ENCODE measurements around the gene APOL3. TPM values are rescaled to one million over a fixed set of nuclear protein-coding genes. Genes with fewer than 3 reads are reported as not detected.

The APOL3 gene
- total and polyA plus RNA-seq, 2 of the 13 experiments (the other 11 are each of a cell fraction or from before 2014, with no cell fraction given): 3.8 to 5.4 TPM

- no peak for TF ChIP-seq PRDM15 (CRISPR knock-in tag; IDR thresholded peaks at IDR 0.05)
- no peak for TF ChIP-seq CREBL2 (CRISPR knock-in tag; IDR thresholded peaks at IDR 0.05; ENCODE audit: borderline replicate concordance)
- TF ChIP-seq ZNF589 (CRISPR knock-in tag; conservative IDR thresholded peaks at IDR 0.05): no peak
- peak; percentile 89 for TF ChIP-seq HIC2 (CRISPR knock-in tag; IDR thresholded peaks at IDR 0.05; ENCODE audit: low read depth)
- no peak for TF ChIP-seq ZNF674 (CRISPR knock-in tag; IDR thresholded peaks at IDR 0.05; ENCODE audit: low read depth)
- no peak for TF ChIP-seq ZBTB14 (CRISPR knock-in tag; IDR thresholded peaks at IDR 0.05)
- no peak for TF ChIP-seq NKX3-1 (CRISPR knock-in tag; IDR thresholded peaks at IDR 0.05)
- TF ChIP-seq ZNF597 (CRISPR knock-in tag; IDR thresholded peaks at IDR 0.05): no peak
- TF ChIP-seq ZNF414 (CRISPR knock-in tag; IDR thresholded peaks at IDR 0.05): no peak; the same call in 1 of the 2 replicates
- TF ChIP-seq ZNF343 (CRISPR knock-in tag; IDR thresholded peaks at IDR 0.05): no peak
- 0 out of 2 replicates have a peak, but pooled peaks have one; percentile 6 for TF ChIP-seq BCL6 (CRISPR knock-in tag; IDR thresholded peaks at IDR 0.05)
- no peak for TF ChIP-seq NFIC (IDR thresholded peaks at IDR 0.05; ENCODE audit: low read length)
- TF ChIP-seq NR2F6 (IDR thresholded peaks at IDR 0.05): peak; percentile 70
- TF ChIP-seq NR2F6 (CRISPR knock-in tag; IDR thresholded peaks at IDR 0.05): peak; percentile 83
- no peak for TF ChIP-seq RFXAP (CRISPR knock-in tag; IDR thresholded peaks at IDR 0.05; ENCODE audit: borderline replicate concordance)
- no peak for TF ChIP-seq CREB1 (IDR thresholded peaks at IDR 0.05)
- no peak for TF ChIP-seq CREB1 (CRISPR knock-in tag; IDR thresholded peaks at IDR 0.05)
- TF ChIP-seq BCLAF1 (IDR thresholded peaks at IDR 0.05): no peak
- TF ChIP-seq KLF15 (CRISPR knock-in tag; IDR thresholded peaks at IDR 0.05; ENCODE audit: borderline replicate concordance): no peak
- TF ChIP-seq KAT2B (IDR thresholded peaks at IDR 0.05; ENCODE audit: borderline replicate concordance, low read depth, low read length): no peak
Observed at GRCh38 chr22:36125434-36125833, 35.1 kb downstream of the APOL3 start (continued).

Data from HepG2 (cell line).